Suppressor macrophage treated with lipopolysaccharide for 1 hour (primary cell): ENCODE measurements around the gene AMBRA1.

Source experiments
- DNase-seq, 3 donors: peaks; one replicate each; pipeline ENCODE4 v3.0.0-alpha.2; 2020 to 2022

AMBRA1 gene

DNA sequence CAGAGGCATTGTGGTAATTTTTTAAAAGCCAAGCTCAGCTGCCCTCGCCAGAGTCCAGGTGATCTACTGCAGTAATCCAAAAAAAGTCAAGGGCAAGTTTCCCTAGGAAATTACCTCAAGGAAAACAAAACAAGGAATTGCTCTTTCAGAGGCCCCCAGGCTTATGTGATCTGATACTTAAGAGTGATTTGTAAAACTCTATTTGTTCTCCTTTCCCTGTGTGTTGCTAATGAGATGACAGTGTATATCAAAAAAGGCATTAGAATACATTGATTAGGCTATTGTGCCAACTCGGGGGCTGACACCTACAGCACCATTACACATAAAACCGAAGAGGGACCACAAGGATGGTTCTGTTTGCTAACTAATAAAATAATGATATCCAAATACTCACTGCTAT lies 157.7 kb downstream of the AMBRA1 start:
- DNase-seq: no peak

DNA sequence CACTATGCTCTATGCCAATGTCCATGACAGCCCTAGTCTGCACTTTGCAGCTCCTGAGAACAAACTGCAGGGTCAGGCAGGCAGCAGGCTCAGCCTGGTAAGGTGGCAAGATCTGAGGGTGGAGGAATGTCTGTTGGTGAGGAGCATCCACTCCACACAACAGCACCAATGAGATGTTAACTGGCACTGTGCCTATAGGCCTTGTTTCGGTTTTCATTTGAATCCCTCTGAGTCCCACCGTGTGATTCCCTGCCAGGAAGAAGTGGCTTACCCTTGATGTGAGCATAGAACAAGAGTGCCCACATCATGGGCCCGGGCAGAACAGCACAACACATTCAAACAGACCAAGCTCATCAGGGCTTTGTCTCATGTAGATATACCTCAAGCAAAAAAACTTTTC lies 158.1 kb downstream of the AMBRA1 start:
- no peak for DNase-seq

DNA sequence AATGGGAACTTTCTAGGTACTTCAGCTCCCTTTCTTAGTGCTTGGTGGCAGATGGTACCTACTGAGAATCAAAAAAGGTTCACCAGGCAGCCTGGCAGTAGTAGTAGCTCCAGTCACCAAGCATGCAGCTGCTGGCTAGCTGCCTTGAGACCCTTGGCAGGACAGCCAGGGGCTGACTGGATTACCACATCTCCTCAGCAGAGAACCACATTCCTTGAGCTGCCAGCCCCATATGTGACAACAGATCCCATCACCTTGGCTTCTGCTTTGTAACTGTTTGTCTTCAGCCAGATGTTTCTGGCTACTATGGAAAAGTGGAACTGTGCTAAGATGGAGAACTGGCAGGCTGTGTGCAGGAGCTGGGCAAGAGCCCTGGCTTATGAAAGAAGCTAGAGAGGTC lies 162.6 kb downstream of the AMBRA1 start:
- no peak for DNase-seq

DNA sequence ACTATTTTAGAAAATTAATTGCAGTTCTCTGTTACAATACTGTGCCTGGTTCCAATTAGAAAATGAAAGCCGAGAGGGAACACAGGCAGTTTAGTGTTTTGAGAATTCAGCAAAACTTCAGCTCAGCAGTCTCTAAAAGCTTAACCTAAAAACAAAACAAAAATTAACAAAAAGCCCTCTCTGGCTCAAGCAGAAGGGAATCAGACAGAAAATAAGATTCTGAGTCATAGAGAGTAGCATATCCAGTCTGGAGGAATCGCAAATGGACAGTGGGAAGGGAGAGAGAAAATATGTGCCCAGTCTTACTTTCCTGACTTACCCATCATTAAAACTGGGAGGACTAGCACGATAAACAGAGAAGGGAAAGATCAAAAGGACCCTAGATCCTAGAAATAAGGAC lies 164.1 kb downstream of the AMBRA1 start:
- no peak for DNase-seq

DNA sequence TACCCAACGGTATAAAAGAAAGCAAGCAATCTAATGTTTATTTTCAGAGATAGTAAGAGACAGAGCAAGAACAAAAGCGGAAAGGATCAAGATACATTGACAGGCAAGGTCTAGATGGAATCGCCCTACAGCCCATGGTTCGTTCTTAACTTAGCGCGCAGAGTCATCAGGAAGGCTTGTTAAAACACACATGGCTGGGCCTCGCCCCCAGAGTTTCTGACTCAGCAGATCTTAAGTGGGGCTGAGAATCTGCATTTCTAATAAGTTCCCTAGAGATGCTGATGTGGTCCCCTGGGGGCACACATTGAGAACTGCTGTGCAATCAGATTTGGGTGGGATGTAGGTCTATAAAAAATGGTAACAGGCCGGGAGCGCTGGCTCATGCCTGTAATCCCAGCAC lies 166.5 kb downstream of the AMBRA1 start:
- no peak for DNase-seq

DNA sequence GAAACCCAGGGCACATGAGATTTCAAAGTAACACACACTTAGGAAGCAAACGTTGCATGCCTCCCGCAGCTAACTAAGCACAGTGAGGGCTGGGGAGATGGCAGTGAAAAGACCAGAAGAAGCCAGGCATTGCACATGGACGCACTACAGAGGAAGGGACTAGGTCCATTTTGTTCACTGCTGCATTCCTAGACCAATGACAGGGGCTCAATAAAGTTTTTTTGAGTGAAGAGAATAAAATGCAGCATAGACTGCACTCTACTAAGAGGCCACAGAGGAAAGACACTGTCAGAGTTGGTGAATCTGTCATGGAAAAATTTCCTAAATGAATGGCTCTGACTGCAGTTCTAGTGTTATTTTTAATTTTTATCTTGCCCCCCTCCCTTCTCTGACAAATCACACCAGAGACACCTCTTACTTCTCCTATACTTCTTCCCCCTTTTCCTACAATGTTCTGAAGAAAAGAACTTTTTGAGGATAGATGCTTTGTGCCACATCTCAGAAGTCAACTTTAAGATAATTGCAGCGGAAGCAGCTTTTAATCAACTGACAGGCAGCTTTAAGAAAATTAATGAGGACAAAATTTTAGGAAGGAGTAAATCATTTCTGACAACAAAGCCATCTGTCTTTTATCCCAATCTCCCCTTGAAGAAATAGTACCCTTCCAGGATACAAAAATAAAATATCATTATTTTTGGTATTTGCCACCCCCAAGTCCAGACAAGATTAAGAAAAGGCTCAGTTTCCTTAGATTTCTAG lies 167.4 kb downstream of the AMBRA1 start:
- DNase-seq: no peak

DNA sequence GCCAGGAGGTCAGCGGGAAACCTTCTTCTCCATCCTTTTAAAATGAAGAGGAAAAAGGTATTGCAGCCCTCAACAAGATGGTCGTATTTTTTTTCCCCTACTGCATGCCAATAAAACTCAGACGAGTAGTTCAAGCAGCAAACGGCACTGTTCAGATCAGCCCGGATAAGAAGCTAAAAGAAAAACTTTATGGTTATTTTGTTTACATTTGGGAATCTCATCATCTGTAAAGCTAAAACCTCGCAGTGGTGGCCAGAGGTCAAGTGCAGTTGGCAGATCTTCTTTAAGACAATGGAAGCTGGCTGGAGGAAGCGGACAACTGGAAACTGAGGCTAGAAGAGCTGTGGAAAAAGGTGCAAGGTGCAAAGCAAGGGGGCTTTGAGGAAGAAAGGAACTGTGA lies 171.2 kb downstream of the AMBRA1 start:
- DNase-seq: no peak

DNA sequence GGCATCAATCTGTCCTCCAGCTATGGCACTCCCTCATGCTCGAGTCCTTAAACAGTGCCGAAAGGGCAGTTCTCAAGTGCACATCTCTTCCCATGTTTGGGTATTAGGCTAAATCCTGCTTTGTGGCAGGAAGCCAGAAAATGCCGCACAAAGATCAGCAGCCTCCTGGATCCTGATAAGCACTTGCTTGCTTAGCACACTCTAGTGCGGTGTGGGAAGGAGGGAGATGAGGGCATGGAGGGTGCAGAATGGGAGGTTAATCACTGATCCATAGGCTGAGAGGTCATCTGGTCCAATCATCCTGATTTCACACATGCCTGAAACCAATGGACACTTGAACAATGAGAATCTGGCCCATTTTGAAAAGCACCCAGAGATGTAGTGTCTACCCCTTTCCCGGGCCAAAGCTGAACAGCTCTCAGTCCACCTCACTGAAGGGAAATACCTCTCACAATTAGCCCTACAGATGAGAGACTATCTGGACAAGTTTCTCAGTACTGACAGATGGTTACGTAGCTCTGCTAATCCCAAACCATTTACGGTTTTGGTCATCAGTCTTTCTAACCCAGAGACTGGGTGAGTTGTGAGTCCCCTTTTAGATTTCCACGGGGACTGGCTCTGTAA lies 172.5 kb downstream of the AMBRA1 start:
- no peak for DNase-seq

DNA sequence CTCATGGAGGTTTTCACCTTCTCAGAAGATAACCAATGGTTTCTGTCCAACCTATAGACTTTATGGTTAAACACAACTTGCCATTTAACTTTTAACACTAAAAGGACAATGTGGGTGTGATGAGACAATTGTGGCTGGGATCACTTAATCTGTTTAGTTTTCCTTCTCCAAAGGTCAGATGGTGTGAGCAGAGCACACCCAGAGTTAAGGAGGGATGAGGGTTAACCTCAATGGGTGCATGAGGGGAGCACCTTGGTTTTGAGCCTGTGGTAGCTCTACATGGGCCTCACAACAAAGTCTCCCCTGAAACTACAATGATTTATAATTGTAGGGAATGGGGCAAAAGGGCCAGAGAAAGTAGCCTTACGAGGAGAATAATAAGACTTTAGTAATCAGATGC lies 173.3 kb downstream of the AMBRA1 start:
- no peak for DNase-seq

DNA sequence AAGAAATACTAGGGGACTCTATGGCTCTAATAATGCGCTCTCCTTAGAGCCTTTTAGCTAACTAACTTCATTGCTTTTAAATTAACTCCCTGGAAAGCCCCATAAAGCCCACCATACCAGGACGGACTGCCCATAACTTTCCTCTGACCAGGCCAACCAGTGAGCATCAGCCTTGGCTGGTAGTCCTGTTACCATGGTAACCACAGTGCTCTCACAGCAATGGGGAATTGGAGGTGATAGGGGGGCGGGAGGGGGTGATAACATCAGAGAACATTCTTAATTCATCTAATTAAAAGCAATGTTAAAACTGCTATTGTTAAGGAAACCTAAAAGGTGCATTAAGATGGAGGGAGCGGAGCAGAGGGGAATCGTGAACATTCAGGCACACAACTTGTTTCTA lies 175.1 kb downstream of the AMBRA1 start:
- no peak for DNase-seq

DNA sequence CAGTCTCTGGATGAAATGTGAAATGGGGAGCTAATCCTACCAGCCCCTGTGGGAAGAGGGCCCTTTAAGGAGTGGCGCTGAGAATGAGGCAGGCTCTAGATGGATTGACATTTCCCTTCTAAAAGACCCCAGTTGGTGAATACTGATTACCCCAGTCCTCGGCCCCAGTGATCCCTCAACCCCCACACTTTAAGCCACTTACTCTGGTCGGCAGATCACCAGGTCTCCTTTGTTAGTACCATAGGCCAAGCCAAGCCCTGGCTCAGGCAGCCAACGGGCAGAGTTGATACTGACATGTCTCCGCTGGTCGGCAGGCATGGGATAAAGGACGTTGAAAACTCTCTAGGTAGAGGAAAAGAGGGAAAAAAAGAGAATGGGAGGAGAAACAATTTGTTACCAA lies 176.1 kb downstream of the AMBRA1 start:
- DNase-seq: no peak

DNA sequence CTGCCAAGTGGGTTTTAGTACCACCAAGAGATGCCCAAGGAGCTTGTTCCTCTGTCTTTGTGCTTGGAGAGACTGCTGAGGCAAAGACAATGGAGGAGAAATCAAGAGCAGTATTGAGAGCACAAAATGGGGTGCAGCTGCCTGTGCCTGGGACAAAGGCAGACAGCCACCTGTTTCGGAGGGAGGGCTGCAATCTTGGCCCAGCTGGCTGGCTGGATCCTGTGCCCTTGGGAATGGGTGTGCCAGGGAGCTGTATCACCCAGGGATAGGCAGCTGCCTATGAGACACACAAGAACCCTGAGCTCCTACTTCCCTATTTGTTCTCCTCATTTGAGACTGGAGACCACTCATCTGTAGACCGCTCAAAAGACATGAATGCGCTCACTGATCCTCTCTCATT lies 178.9 kb downstream of the AMBRA1 start:
- DNase-seq: no peak

DNA sequence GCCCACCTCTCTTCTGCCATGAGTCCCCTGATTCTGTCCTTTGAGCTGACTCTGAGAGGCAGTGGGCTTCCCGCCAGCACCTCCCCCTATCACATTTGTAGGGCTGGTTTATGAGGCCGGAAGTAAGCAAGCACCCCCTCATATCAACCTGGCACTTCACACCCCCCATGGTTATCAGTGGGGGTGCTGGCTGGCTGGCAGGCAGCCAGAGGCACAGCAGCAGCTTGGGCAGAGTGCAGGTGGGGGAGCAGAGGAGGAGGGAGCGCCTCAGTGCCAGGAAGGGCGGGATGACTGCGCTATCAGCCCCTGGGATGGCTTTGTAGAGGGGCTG lies 179.4 kb downstream of the AMBRA1 start:
- no peak for DNase-seq

DNA sequence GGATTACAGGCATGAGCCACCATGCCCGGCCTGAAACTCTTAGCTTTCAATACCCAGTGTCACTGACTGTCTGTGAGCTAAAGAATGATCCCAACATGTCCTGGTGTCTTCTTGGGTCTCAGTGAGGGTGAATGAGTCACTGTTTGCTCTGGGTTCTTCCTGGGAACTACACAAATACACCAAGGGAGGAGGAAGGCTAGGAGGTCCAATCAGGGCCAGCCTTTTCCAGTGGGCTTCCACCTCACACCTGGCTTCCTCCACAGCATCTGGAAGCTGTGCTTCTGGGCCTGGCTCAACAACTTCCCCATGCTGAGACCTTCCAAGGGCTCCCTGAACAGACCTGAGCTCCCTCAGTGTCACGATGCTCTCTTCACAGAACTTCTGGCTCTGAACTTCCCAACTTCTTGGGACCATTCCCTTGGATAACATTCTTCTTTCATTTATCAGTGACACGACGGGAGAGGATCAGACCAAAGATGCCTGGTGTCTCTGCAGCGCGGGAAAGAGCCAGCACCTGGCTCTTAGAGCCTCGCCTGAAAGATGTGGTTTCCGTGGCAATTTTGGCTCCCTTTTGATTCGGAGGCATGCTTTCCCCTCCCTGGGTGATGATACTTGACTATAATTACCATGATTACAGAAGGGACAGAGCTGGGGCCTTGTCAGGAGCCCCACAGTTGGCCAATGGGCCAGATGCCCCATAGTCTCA lies 179.9 kb downstream of the AMBRA1 start:
- DNase-seq: no peak

DNA sequence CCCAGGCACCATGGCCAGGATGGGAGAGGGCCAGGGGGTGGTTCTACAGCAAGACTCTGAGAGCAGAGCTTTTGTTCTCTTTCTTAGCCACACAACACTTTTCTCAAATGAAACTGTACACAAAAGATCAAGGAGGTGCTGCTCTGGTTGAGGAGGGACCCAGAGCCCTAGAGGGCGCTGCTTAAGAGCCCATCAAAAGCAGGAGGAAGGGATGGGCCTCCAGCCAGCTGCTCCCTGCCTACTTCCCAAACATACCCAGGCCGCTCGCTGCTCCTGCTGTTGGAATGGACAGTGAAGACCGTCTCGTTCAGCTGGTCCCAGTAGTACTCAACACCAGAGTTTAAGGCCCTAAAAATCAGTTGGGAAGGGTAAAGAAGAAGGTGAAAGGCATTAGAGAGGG lies 183.8 kb downstream of the AMBRA1 start:
- no peak for DNase-seq

DNA sequence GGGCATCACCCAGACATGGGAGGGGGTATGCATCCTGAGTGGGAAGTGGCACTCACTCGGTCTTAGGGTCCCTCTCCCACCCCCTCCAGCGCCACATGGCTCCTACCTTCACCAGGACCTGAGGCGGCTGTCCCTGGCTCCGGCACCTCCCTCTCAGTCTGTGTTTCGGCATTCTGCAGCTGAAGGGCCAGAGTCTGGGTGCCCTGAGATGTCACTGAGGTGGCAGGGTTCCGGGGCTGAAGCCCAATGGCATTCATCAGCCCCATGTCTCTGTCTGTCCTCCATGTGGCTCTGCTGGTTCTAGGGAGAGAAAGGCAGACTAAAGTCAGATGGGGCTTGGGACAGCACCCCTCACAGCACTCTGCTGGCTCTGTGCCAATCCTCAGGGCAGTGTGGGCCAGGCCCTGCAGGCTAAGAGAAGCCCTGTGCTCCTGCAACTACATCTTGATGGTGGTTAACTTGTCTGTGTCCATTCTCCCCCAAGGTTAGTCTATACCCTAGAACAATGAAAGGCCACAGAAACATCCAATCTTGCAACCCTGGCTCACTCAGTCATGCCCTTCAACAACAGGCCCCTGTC lies 185.3 kb downstream of the AMBRA1 start:
- DNase-seq: no peak

DNA sequence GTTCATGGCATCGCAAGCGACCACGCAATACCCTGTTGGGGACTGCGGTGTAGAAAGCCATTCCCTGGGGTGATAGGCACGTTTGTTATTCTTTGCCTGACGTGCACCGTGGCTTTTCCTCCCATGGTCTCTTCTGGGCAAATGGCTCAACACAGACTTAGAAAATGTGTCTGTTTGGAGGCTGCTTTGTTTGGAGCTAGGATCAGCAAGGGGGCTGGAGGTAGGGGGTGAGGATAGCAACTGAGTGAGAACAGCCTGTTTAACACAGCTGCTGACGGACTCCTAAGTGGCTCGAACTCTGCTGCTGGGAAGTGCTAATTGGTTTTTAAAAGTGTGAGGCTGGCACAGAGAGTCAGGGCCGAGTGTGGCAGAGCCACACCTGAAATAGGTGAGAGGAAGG lies 186.2 kb downstream of the AMBRA1 start:
- no peak for DNase-seq

DNA sequence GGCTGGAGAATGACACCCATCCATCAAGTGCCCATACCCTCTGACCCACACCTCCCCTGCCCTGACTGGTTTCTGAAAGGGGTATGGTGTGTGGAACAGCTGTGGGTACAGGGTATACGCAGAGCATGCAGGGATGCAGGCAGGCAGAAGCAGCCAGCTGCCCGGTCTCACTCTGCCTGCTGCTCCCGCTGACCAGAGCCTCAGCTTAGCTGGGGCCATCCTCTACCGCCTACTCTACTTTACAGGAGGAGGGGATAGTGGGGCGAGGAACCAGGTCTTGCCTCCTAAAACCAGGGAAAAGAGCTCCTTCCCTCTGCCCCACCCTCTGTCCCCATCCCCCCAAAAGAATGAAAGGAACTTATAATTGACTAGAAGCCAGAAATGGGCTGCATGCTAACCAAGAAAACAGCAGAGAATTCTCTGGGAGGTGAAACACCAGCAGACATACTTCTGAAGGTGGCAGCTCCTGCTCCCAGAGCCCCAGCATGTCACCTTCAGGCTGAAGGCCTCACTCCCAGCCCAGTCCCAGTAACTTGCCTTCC lies 189.3 kb downstream of the AMBRA1 start:
- no peak for DNase-seq

DNA sequence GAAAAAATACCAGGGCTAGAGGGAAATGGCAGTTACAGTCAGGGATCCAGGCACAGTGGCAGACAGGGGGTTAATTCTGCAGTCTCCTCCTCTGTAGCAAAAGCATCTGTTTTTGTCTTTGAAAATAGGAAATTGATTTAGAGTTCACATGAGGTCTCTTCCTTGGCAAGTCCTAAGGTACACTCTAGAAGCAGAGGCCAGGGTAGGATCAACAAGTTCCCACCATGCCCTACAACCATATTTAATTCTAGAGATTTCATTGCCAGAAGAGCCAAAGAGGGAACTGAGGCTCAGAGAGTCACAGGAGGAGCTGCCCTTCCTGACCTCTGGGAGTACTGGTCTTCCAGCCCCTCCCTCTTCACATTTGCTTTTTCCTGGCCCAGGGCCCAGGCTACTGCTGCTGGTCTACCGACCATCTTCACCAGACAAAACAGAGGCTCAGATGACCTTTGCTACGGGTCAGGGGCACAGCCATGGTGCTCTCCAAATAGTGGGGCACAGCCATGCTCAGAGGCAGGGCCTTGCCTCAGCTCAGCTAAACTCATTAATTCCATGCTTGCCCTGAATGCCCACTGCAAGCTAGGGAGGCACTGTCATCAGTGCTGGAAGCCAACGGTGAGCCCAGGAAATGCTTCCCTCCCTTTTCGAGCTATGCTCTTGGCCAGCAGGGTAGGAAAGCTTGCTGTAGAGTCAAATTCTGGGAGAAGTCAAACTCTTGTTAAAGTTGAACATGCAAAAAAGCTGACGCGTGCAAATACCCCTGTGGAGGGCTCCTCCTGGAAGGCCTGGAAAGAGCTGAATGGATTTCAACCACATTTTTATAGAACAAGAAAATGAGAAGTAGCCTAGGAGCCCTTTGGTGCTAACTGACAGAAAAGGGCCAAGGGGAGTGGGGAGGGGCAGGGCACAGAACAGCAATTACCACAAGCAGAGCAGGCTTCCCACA lies 190.6 kb downstream of the AMBRA1 start:
- DNase-seq: no peak

DNA sequence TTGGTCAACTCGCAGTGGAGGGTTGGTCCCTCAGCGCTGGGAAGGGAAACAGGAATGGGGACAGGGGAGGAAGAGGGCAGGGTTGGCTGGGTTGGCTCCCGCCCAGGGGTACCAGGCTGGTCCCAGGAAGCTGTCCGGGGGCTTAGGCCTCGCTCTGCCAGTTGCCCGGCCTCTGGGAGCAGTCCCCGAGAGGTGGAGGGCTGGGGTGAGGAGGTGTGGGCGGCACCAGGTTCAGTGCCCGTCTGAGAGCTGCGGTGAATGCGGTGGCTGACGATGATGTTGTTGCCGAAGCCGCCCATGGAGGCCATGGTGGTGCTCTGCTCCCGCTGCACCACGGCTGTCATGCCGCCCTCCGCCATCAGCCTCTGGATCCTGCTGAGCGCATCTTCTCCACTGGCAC lies 196.3 kb downstream of the AMBRA1 start:
- no peak for DNase-seq

DNA sequence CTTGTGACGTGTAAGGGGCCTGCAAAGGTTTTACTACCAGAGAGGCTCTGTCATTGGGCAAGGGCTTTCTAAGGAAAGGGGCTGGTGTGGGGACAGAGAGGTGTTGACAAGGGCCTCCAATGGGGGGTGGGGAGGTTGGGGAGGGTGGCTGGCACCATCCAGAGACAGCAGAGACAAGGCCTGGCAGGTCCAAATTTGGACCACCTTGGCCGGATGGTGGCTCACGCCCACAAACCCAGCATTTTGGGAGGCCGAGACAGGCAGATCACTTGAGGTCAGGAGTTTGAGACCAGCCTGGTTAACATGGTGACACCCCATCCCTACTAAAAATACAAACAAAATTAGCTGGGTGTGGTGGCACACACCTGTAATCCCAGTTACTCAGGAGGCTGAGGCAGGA lies 200.1 kb downstream of the AMBRA1 start:
- no peak for DNase-seq

DNA sequence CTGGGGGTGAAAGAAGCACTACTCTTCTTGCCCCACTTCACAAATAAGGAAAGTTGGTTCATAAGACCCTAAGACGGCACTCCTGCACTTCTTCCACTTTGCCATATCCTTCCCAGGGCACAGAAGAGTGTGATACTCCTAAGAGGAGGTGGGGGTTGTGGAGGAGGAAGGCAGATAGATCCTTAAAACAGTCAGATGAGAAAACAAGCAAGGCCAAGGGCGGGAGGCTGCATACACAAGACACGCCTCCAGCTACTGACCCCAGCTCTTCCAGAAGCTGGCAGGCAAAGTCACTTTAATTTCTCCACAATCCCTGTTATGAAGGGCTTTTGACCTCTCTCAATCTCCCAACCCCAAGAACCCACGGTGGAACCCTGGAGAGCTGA lies 200.6 kb downstream of the AMBRA1 start:
- DNase-seq: no peak
